GM21619 (cell line): ENCODE results near the gene SH3PXD2A.
A peak's percentile ranks its signal among the peaks of the same experiment; 100 is the strongest.
"Not testable (repeated sequence)": the region's sequence is repeated elsewhere in the genome, so short reads cannot be mapped to it uniquely, and the experiment has no call there.

Experiments used
- ATAC-seq: cut with Tn5 transposase; IDR thresholded peaks from one replicate; pipeline ENCODE4 v1.9.1; 2021; ENCODE audit not compliant: unreplicated experiment

The SH3PXD2A gene

GRCh38 chr10:103814626-103815370 lies 40.6 kb downstream of the SH3PXD2A start:
- ATAC-seq = no peak

DNA sequence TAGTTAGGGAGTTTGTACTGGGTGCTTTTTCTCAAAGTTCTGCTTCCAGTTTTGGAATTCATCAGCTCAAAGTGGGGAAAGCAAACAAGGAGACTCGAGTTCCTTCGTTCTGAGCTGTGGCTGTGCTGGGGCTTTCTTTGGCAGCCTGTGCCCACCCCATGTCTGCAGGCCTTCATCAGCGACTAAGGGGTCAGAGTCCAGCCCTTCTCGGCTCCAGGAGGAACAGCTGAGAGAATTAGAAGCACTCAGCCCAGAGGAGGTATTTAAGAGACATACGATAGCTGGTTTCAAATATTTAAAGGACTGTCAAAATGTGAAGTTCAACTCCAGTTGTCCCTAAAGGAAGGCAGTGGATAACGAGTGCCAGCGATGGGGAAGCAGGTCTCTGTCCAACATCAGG lies 41.3 kb downstream of the SH3PXD2A start:
- no peak for ATAC-seq

DNA sequence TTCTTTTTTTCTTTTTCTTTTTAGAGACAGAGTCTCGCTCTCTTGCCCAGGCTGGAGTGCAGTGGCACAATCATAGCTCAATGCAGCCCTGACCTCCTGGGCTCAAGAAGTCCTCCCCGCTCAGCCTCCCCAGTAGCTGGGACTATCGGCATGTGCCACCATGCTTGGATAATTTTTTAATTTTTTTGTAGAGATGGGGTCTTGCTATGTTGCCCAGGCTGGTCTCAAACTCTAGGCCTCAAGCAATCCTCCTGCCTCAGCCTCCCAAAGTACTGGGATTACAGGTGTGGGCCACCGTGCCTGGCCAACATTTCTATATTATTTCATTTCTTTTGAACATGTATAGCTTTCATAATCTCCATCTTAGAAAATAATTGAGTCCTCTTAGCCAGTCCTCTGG lies 42.1 kb downstream of the SH3PXD2A start:
- ATAC-seq = not testable (repeated sequence)

- ATAC-seq = no peak
Observed at GRCh38 chr10:103812432-103812831, 42.9 kb downstream of the SH3PXD2A start.

GRCh38 chr10:103812004-103812403 lies 43.4 kb downstream of the SH3PXD2A start:
- no peak for ATAC-seq

DNA sequence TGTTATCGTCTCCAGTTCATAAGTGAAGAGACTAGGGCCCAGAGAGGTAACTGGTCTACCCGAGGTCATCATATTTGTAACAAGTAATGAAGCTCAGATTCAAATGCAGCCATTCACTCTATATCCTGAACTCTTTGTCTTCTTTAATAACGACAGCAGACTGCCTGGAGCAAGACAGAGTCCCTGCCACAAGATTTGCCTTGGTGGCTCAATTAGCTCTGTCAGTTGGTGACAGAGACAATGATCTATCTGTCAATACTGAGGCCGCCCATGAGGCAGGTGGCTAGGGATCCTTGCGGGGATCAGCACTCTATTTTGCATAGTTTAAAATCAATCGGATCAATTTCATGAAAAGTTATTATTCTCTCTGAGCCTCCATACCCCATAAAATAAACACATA lies 43.9 kb downstream of the SH3PXD2A start:
- no peak for ATAC-seq

- no peak for ATAC-seq
Observed at GRCh38 chr10:103808780-103809179, 46.6 kb downstream of the SH3PXD2A start.

GRCh38 chr10:103807996-103808395 lies 47.4 kb downstream of the SH3PXD2A start:
- no peak for ATAC-seq

- ATAC-seq = no peak
Observed at GRCh38 chr10:103806395-103807187, 48.8 kb downstream of the SH3PXD2A start.

DNA sequence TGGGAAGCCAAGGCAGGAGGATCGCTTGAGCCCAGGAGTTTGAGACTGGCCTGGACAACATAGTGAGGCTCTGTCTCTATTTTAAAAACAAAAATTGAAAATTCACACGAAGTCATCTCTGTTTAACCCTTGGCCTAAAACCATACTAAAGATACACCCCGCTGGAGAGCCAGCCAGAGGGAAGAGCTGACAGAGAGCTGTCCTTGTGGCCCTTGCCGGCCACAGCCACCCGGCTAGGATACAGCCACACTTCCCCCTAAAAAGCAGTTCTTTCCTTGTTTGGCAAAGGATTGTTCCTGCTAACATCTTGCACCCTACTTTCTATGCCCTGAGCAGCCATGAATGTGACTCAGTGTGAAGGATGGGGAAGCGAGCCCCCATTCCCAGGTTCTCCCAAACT lies 49.6 kb downstream of the SH3PXD2A start:
- ATAC-seq = no peak

GRCh38 chr10:103804871-103805270 lies 50.5 kb downstream of the SH3PXD2A start:
- no peak for ATAC-seq

DNA sequence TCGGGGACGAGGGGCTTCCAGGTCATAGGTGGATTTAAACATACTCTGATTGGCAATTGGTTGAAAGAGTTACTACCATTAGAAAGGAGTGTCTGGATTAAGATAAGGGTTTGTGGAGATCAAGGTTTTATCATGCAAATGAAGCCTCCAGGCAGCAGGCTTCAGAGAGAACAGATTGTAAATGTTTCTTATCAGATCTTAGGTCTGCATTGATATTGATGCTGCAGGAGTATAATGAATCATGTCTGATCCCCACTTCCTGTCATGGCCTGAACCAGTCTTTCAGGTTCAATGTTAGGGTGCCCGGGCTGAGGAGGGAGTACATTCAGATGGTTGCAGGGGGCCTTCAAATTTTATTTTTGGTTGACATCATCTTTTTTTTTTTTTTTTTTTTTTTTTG lies 51.4 kb downstream of the SH3PXD2A start:
- ATAC-seq = no peak

DNA sequence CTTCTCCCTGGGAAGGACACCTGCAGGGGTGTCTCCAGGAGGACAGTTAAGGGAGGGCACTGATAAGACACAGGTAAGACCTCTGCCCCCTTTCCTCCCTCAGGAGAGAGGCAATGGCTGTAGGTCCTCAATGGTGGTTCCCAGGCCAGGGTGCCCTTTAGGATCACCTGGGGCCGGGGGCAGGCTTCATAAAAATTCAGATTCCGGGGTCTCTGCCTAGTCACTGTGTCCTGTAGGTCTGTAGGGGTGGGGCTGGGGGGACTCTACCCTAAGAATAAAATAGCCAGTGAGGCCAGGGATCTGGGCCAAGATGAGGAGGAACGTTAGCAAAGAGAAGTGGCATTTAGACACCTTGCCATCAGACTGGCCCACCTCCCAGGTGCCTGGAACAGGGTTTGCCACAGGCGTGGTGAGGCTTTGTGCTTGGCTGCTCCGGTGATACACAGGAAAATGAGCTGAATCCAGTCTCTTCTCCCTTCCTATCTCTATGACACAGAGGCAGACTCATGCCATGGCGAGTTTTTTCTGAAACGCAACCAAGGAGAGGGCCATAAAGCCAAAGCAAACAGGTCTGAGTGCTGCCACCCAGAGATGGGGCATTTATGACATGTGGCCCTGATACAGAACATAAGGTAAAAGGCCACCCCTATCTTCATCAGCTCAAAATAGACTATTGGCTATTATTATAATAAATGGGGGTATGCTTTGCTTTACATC lies 52.6 kb downstream of the SH3PXD2A start:
- no peak for ATAC-seq

GRCh38 chr10:103802081-103802480 lies 53.3 kb downstream of the SH3PXD2A start:
- ATAC-seq = no peak

- peak; percentile 73 for ATAC-seq
Observed at GRCh38 chr10:103800789-103801540, 54.4 kb downstream of the SH3PXD2A start.

DNA sequence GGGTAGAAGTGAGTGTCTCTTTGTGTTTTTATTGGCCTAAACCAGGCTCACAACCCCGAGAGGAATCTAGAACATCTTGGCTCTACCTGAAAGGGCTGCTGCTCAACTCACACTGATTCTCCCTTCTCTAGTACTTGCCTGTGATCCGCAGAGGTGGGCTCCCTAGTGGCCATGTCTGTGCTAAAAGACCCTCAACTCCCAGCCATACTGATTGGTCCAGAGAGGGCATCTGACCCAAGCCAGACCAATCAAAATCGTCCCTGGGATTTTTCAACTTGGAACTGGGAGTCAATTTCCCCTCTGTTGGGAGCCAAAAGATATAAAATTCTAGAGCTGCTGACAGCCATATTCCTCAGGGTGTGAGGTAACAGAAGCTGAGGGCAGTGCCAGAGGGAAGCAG lies 55.3 kb downstream of the SH3PXD2A start:
- no peak for ATAC-seq

GRCh38 chr10:103799341-103799740 lies 56.0 kb downstream of the SH3PXD2A start:
- ATAC-seq = no peak

DNA sequence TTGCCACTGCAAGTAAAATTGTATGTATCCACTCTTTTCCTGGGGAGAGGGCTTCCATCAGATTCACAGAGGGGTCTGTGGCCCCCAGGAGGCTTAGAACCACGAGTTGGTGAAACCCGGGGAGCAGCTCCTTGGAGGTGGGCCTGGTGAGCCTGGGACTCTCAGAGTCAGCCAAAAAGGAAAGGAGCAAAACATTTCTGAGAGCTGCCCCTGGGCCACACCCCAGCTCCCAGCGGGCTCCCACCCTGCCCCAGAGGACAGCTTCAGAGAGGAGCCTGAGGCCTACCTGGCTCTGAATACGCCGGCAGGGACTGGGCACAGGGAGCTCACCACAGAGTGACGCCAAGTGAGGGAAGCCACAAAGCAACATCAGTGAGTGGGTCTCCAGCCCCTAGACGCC lies 56.9 kb downstream of the SH3PXD2A start:
- ATAC-seq = no peak

GRCh38 chr10:103797857-103798256 lies 57.5 kb downstream of the SH3PXD2A start:
- no peak for ATAC-seq

- ATAC-seq = no peak
Observed at GRCh38 chr10:103795634-103796270, 59.6 kb downstream of the SH3PXD2A start.

DNA sequence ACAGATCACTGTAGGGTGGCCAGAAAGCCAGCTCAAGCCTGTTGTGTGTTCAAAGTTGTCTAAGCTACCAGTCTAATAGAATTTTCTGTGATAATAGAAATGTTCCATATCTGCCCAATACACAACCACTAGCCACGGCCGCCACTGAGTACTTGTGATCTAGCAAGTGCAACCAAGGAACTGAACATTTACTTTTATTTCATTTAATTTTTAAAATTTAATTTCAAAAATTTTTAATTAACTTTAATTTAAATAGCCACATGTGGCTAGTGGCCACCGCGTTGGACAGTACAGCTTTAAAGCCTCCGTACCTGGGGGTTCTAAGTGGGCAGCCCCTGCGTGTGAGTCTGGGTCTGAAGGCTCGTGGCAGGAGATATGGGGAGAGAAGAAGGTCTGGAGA lies 60.4 kb downstream of the SH3PXD2A start:
- ATAC-seq = no peak
